GM18526 (cell line): Measurements from ENCODE around the gene NT5DC4.

Source experiments
- POLR2A ChIP-seq: IDR thresholded peaks from 3 replicates; pipeline ENCODE4 v1.6.1; 2011; ENCODE audit not compliant: insufficient read length; ENCODE audit errors: extremely low read depth

Gene NT5DC4

GRCh38 chr2:112714836-112715631, 5.8 kb upstream of the NT5DC4 start:
- no peak for TF ChIP-seq POLR2A

GRCh38 chr2:112718863-112719370, 1.9 kb upstream of the NT5DC4 start:
- no peak for TF ChIP-seq POLR2A

GRCh38 chr2:112721819-112722522, 1.2 kb downstream of the NT5DC4 start:
- TF ChIP-seq POLR2A = no peak

GRCh38 chr2:112722816-112723546, 2.2 kb downstream of the NT5DC4 start:
- TF ChIP-seq POLR2A = no peak

- no peak for TF ChIP-seq POLR2A
Measured at GRCh38 chr2:112723547-112723940, 2.7 kb downstream of the NT5DC4 start.

GRCh38 chr2:112723995-112724394, 3.2 kb downstream of the NT5DC4 start:
- TF ChIP-seq POLR2A = no peak

- no peak for TF ChIP-seq POLR2A
Measured at GRCh38 chr2:112724591-112725525, 4.0 kb downstream of the NT5DC4 start.

GRCh38 chr2:112725545-112726457, 5.0 kb downstream of the NT5DC4 start:
- no peak for TF ChIP-seq POLR2A

GRCh38 chr2:112726487-112727190, 5.8 kb downstream of the NT5DC4 start:
- TF ChIP-seq POLR2A = no peak

GRCh38 chr2:112727276-112728028, 6.6 kb downstream of the NT5DC4 start:
- TF ChIP-seq POLR2A = no peak

- TF ChIP-seq POLR2A = no peak
Measured at GRCh38 chr2:112728029-112728362, 7.2 kb downstream of the NT5DC4 start.

GRCh38 chr2:112728378-112729175, 7.8 kb downstream of the NT5DC4 start:
- TF ChIP-seq POLR2A = no peak
